ENCODE measurements around the gene RAMAC.
A peak's percentile ranks its signal among the peaks of the same experiment; 100 is the strongest.
"Not testable (repeated sequence)": the region's sequence is repeated elsewhere in the genome, so short reads cannot be mapped to it uniquely, and the experiment has no call there.

RAMAC gene

GRCh38 chr15:82968066-82968465, 17.9 kb upstream of the RAMAC start:
- no peak for DNase-seq (ENCODE audit: low read depth)

DNA sequence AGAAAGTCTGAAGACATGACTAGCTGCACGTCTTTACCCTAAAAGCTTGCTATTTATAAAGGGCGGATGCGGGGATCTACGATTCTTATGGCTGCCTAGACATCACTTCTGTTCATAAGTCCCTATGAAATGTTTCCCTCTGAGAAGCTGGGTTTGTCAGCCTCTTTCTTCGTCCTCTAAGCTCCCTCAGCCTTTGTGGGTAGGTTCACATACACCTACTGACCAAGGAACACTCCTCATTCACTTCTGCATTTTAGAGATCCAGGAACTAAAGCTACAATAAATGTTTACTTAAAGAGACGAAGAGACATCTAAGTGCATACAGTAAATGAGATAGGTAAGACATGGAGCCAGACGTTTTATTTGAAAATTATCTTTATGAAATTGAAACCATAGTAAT, 16.7 kb upstream of the RAMAC start:
- no peak for DNase-seq (ENCODE audit: low read depth)

DNA sequence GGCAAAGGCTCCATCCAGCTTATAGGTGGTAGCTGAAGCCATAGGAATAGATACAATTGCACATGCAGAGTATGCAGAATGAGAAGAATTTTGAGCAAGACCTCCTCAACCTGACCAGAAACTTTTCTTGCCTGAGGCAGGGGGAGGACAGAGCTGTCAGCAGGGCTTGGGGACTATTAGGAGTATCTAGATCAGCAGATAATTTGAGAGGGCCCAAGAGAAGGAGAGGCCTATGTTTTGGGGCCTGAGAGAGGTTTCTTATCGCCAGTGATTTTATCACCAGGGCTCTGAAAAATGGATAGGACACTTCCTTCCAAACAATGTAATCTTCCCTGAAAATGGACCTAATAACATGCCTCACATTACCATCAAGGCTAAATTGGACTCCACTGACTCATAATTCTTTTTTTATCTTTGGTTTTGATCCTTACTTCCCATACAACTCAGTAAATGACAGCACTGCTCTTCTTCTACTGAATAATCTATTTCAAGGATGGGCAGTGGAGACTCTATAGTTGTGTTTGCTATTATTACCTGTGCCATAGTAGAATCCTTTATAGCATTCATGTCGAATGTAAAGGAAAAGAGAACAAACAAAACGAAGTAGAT, 15.8 kb upstream of the RAMAC start:
- DNase-seq (ENCODE audit: low read depth): no peak

GRCh38 chr15:82970696-82971095, 15.3 kb upstream of the RAMAC start:
- DNase-seq (ENCODE audit: low read depth): no peak

DNA sequence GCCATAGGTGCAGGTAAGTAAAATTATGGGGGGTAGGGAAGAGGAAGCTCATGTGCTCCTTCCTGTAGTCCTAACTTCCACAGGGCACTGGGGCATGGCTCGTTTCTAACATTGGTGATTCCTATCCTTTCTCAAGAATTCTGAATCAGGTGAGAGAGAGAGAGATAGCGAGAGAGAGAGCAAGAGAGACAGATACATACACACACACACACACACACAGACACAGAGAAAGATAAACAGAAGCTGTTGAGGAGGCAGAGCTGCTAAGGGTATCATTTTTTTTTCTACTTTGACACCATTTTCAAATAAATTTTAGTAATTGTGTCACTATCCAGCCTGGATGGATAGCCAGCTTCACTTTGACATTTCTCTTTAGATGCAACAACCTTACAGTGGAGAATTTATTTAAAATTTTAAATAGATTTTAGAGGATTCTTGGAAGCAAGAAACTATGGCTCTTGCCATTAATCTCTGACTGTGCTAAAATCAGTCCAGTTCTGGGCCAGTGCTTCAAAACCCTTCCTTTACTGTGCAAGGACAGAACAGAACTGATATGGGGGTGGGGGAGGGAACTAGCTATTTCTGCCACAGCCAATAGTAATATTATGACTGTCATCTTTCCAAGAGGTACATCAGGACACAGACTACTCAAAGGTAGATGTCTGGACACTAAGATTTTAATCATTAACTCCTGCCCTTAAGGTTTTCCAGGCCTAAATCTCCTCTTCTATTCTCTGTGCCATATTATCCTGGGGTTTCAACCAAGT, 14.6 kb upstream of the RAMAC start:
- DNase-seq (ENCODE audit: low read depth): no peak

- no peak for DNase-seq (ENCODE audit: low read depth)
Observed at GRCh38 chr15:82972990-82973389, 13.0 kb upstream of the RAMAC start.

GRCh38 chr15:82977076-82977475, 8.9 kb upstream of the RAMAC start:
- DNase-seq (ENCODE audit: low read depth): no peak

GRCh38 chr15:82978438-82978837, 7.6 kb upstream of the RAMAC start:
- DNase-seq (ENCODE audit: low read depth): no peak

- no peak for DNase-seq (ENCODE audit: low read depth)
Observed at GRCh38 chr15:82979726-82980125, 6.3 kb upstream of the RAMAC start.

GRCh38 chr15:82980981-82981380, 5.0 kb upstream of the RAMAC start:
- no peak for DNase-seq (ENCODE audit: low read depth)

DNA sequence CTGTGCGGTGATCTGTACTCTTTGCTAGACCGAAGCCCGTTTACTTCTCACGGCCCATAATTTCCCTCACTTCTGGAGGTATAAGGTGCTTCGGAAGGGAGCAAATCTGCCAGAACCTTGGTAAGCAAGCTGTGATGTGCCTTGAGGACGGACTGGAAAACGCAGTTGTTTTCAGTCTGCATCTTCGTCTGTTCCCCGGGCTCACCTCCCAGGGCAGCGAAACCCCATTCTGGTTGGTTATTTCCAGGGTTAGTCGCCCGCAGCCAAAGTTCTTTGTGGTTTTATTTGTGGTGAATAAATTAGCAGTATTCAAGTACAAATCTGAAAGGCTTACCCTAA, 401 bp downstream of the RAMAC start:
- DNase-seq (ENCODE audit: low read depth): peak; percentile 2

DNA sequence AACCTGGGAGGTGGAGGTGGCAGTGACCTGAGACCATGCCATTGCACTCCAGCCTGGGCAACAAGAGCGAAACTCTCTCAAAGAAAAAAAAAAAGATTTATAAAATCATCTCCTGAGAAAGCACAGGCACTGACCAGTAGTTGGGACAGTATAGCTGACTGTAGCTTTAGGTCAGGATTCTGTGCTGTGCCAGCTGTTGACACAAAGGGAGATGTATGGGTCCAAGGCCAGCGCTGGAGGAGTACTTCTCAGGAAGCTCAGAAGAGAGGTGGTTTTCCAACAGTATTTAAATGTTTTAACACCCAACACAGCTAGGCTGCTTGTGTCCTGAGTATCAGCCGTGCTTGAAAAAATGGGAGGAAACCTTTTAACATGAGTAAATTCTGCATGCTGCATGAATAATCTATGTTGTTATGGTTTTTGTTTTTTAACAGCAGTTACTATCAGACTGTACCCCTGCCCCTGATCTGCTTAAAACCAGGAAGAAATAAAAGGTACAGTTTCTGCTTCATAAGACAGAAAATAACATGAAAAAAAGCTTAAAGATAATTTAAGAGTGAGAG, 6.5 kb downstream of the RAMAC start:
- DNase-seq (ENCODE audit: low read depth): no peak

GRCh38 chr15:82993144-82993543, 7.1 kb downstream of the RAMAC start:
- no peak for DNase-seq (ENCODE audit: low read depth)

DNA sequence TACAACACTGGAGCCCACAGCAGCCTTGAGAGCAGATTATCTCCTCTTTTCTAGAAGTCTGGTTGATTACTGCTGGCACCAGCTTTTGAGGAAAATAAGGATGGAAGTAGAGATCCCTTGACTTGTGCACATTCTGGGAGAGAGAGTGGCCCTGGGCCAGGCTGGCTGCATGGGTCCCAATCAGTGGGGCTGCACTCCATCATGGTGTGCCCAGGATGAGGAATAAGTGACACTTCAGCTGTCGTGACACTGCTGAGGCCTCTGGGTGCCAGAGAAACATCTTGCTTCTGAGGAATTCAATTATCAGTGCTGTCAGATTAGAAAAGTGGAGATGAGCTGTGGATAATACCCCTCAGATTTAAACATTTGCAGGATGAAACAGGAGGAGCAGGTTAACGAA, 9.1 kb downstream of the RAMAC start:
- DNase-seq (ENCODE audit: low read depth): no peak

GRCh38 chr15:82995938-82996337, 9.9 kb downstream of the RAMAC start:
- no peak for DNase-seq (ENCODE audit: low read depth)

- no peak for DNase-seq (ENCODE audit: low read depth)
Observed at GRCh38 chr15:82999426-82999825, 13.4 kb downstream of the RAMAC start.

DNA sequence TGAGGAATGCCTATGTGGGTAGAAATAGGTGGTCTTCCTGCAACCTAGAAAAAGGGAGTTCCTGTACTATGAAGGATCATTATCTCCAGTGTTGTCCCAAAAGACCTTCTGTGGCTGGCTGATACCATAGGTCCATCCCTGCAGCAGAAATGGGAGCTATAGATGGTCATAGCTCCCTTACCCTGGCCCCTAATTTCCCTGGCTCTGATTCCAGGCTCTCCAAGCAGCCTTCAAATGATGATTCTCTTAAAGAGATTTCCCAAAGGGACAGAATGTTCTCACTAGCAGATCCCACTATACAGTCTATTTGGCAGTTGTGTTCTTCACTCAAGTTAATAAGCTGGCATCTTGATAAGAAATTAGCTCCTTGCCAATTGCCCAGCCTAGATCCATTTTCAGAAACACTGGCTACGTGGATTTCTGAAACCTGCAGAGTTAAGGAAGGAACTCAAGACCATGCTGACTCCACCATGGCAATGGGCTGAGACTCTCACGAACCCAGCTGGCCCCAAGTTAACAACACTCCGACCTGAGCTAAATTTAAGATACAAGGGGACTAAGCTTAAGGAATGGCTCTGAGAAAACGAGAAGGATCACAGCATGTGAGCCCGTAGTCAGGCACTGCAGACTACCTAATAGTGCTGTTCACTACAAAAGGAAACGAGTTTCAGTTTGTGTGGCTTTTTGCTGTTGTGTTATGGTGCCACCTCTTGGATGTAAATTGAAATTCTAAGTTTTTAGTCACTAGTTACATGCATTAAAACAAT, 14.1 kb downstream of the RAMAC start:
- no peak for DNase-seq (ENCODE audit: low read depth)

GRCh38 chr15:83000672-83001031, 14.6 kb downstream of the RAMAC start:
- DNase-seq (ENCODE audit: low read depth): not testable (repeated sequence)

DNA sequence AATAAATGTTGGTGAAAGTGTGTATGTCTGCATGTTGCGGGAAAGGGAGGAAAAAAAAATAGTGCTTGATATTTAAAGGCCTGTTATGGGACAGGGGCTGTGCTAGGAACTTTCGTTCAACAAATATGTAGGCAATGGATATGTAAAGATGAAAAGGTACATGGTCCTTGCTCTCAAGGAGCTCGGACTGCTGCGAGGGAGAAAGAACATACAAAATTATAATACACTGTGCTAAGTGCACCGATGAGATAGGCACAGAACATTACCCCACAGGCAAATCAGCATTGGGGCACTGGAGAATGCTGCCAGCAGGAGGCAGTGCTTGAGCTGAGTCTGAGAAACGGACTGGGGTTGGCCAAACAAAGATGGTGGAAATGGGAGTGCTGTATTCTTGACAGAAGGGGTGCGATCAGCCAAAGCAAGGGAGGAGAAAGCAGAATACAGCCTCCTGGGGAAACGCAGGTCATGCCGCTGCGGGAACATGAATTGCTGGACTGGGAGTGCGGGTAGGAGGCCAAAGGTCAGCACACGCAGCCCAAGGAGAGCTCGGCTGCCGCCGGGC, 24.8 kb downstream of the RAMAC start:
- peak; percentile 54 for DNase-seq (ENCODE audit: low read depth)

GRCh38 chr15:83011271-83012075, 25.5 kb downstream of the RAMAC start, which contains the start of gene C15orf40:
C15orf40 (minus strand) TSS chr15:83011639; CDS start chr15:83011607, 32 bp downstream.
- DNase-seq (ENCODE audit: low read depth): peak; percentile 77

DNA sequence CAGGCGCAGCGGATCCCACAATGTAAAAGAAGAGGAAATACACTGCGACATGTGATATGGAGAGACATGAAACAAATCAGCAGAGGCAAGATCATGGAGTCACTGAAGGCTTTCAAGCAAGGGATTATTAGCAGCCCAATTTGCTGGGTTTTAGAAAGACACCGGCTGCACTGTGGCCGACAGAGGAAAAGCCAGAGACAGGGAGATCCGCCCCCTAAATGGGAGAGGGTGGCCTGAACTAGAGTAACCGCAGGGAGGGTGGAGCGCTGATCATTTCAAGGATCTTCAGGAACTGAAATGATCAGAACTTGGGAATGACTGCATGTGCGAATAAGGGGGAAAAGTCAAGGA, 26.0 kb downstream of the RAMAC start:
- no peak for DNase-seq (ENCODE audit: low read depth)

DNA sequence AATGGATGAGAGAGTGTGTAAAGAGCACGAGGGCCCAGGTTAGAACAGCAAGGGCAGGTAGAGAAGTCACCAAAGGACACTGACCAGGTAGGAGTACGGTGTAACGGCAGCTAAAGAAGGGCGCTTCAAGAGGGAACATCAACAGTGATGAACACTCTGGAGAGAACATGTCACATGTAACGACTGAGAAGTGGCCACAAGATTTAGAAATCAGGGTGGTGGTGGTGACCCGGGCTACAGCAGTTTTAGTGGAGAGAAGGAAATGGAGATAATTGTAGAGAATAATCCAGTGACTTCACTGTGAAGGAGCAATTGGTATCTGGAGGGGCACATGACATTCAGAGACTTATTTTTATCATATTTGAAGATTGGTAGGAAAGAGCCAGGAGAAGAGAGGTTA, 26.6 kb downstream of the RAMAC start:
- no peak for DNase-seq (ENCODE audit: low read depth)

All from activated T-cell treated with anti-CD3 and anti-CD28 coated beads for 1 hour (primary cell).